Sigmoid colon (tissue), 4 donors: ENCODE measurements around the gene DIP2C.

Experiments used
- CTCF ChIP-seq, 4 experiments: fragments of 450-650 bp in 3 of 4; fragments of 200-600 bp in 1 of 4; IDR thresholded peaks; one replicate each; pipeline ENCODE4 v1.5.1; 2016 to 2019; ENCODE audit warnings: antibody characterized with exemption in 4 of 4, mild to moderate bottlenecking in 3 of 4, moderate library complexity in 2 of 4
- EP300 ChIP-seq, 4 donors: sonication (generic); formaldehyde crosslinking; IDR thresholded peaks; one replicate each; pipeline ENCODE4 v1.6.1; 2017; ENCODE audit warnings: antibody characterized with exemption in 4 of 4
- POLR2A ChIP-seq, 2 donors: fragments of 450-650 bp; IDR thresholded peaks; one replicate each; pipeline ENCODE4 v1.6.1; 2016; ENCODE audit warnings: antibody characterized with exemption in 2 of 2, mild to moderate bottlenecking in 2 of 2, moderate library complexity in 2 of 2
- POLR2AphosphoS5 ChIP-seq, 4 donors: sonication (generic); formaldehyde crosslinking; IDR thresholded peaks; one replicate each; pipeline ENCODE4 v1.6.1; 2017; ENCODE audit warnings: antibody characterized with exemption in 4 of 4

- TF ChIP-seq EP300 (IDR thresholded peaks at IDR 0.05) (no peak), POLR2AphosphoS5 (IDR thresholded peaks at IDR 0.05) (no peak), POLR2A (IDR thresholded peaks at IDR 0.05) (no peak), CTCF (IDR thresholded peaks at IDR 0.05) (no peak)
Measured at GRCh38 chr10:279655-280054, 409.8 kb downstream of the DIP2C start.
